Measurements from ENCODE around the gene NCK2. TPM values are rescaled to one million over a fixed set of nuclear protein-coding genes. Genes with fewer than 3 reads are reported as not detected.

NCK2 gene
- total RNA-seq, 4 donors from 2014 or later, result 56.1 to 69.6 (median 58.7) TPM

- 85% methylated on average over 6 of the region's 6 CpGs for WGBS, 2 donors
- no peak for DNase-seq (ENCODE audit: low spot score in 2 of 2)
- no peak for TF ChIP-seq POLR2A (IDR thresholded peaks at IDR 0.05)
- TF ChIP-seq, protein P1, sequence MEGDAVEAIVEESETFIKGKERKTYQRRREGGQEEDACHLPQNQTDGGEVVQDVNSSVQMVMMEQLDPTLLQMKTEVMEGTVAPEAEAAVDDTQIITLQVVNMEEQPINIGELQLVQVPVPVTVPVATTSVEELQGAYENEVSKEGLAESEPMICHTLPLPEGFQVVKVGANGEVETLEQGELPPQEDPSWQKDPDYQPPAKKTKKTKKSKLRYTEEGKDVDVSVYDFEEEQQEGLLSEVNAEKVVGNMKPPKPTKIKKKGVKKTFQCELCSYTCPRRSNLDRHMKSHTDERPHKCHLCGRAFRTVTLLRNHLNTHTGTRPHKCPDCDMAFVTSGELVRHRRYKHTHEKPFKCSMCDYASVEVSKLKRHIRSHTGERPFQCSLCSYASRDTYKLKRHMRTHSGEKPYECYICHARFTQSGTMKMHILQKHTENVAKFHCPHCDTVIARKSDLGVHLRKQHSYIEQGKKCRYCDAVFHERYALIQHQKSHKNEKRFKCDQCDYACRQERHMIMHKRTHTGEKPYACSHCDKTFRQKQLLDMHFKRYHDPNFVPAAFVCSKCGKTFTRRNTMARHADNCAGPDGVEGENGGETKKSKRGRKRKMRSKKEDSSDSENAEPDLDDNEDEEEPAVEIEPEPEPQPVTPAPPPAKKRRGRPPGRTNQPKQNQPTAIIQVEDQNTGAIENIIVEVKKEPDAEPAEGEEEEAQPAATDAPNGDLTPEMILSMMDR (IDR thresholded peaks at IDR 0.05), result no peak
- no peak overlapping the region for H3K4me3 ChIP-seq (ENCODE audit: low read depth, poor library complexity, severe bottlenecking)
- intact Hi-C loops (cut with DNase I; ENCODE audit: low total_unique reads), result no loop called here
These were observed 6.6 kb upstream of the NCK2 start for GRCh38 chr2:105737980-105738657.

GRCh38 chr2:105738658-105739241 lies 6.0 kb upstream of the NCK2 start:
- H3K4me3 ChIP-seq (ENCODE audit: low read depth, poor library complexity, severe bottlenecking), result no peak overlapping the region
- 63 to 72% methylated on average over 6 of the region's 6 CpGs for WGBS, 2 donors
- TF ChIP-seq, protein P1 (IDR thresholded peaks at IDR 0.05), result no peak
- TF ChIP-seq POLR2A (IDR thresholded peaks at IDR 0.05), result no peak
- DNase-seq (ENCODE audit: low spot score in 2 of 2), result no peak
- intact Hi-C loops (cut with DNase I; ENCODE audit: low total_unique reads), result no loop called here

DNA sequence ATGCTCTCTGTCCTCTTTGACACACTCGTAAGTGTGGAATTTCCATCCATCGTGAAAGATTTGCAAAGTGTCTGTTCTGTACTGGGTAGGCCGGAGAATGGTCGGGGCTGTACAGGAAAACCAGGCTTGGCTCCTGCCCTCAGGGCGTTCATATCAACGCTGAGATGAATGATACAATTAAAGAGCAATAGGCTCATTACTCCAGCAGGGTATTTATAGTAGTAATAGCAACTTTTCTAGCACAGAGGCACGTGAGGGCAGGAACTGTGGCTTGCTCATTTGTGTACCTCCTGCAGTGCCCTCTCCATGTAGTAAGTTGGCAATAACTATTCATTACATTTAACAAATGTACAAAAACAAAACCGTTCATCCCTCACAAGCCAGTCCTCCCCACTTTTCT lies 5.3 kb upstream of the NCK2 start:
- no peak for DNase-seq (ENCODE audit: low spot score in 2 of 2)
- H3K4me3 ChIP-seq (ENCODE audit: low read depth, poor library complexity, severe bottlenecking), result no peak overlapping the region
- TF ChIP-seq, protein P1 (IDR thresholded peaks at IDR 0.05), result no peak
- no peak for TF ChIP-seq POLR2A (IDR thresholded peaks at IDR 0.05)
- 57 to 58% methylated on average over 8 of the region's 8 CpGs for WGBS, 2 donors
- intact Hi-C loops (cut with DNase I; ENCODE audit: low total_unique reads), result no loop called here

DNA sequence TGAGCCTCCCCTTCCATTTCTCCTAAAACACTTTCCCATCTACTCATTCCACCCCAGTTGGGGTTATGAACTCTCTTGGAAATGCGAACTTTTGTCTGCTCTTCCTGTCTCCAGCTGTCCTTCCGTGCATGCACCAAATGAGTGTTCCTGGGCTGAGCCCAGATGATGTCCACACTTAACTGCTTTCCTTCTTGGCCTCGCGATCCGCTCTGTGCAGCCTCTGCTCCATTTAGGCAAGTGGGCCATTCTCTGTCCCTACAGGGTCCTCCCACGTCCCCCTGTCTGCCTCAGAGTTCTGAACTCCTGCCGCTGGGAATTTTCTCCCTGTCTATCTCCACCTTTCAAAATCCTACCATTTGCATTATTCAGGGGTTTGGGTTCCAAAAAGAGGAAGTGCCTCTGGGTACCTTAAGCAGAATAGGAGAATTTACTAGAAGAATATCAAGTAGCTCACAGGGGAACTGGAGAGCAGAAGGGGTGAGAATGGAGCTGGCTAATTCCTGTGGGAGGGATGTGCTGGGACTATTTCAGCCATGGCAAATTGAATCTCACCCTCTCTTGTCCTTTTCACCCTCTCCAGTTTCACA lies 4.7 kb upstream of the NCK2 start:
- no peak for DNase-seq (ENCODE audit: low spot score in 2 of 2)
- WGBS, 2 donors, result 80 to 82% methylated on average over 7 of the region's 7 CpGs
- TF ChIP-seq, protein P1 (IDR thresholded peaks at IDR 0.05), result no peak
- no peak for TF ChIP-seq POLR2A (IDR thresholded peaks at IDR 0.05)
- intact Hi-C loops (cut with DNase I; ENCODE audit: low total_unique reads), result no loop called here
- H3K4me3 ChIP-seq (ENCODE audit: low read depth, poor library complexity, severe bottlenecking), result no peak overlapping the region

DNA sequence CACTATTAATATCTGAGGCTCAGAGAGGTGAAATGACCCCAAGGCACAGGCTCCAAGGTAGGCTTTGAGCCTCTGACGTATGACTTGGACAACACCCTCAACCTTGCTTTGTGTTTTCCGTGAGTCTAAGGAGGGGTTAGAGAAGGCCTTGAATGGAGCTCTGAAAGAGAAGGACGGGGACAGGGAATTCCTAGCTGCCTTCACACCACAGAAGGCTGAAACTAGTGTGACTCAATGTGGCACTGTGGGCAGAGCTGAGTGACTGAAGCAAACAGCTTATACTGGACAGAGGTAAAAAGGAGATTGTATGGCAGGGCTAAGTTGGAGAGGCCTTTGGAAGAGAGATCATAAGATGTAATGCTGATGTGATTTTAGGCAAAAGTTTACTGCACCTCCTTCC lies 3.5 kb upstream of the NCK2 start:
- H3K4me3 ChIP-seq (ENCODE audit: low read depth, poor library complexity, severe bottlenecking), result no peak overlapping the region
- 88 to 95% methylated on average over 3 of the region's 3 CpGs for WGBS, 2 donors
- DNase-seq (ENCODE audit: low spot score in 2 of 2), result no peak
- intact Hi-C loops (cut with DNase I; ENCODE audit: low total_unique reads), result no loop called here
- TF ChIP-seq, protein P1 (IDR thresholded peaks at IDR 0.05), result no peak
- no peak for TF ChIP-seq POLR2A (IDR thresholded peaks at IDR 0.05)
